CD4-positive, alpha-beta T cell treated with Interleukin-10 for 1 hour (primary cell): ENCODE measurements around the gene DENND5A.

Experiments
- DNase-seq: peaks from one replicate; pipeline ENCODE4 v3.0.0-alpha.2; 2020

Gene DENND5A

DNA sequence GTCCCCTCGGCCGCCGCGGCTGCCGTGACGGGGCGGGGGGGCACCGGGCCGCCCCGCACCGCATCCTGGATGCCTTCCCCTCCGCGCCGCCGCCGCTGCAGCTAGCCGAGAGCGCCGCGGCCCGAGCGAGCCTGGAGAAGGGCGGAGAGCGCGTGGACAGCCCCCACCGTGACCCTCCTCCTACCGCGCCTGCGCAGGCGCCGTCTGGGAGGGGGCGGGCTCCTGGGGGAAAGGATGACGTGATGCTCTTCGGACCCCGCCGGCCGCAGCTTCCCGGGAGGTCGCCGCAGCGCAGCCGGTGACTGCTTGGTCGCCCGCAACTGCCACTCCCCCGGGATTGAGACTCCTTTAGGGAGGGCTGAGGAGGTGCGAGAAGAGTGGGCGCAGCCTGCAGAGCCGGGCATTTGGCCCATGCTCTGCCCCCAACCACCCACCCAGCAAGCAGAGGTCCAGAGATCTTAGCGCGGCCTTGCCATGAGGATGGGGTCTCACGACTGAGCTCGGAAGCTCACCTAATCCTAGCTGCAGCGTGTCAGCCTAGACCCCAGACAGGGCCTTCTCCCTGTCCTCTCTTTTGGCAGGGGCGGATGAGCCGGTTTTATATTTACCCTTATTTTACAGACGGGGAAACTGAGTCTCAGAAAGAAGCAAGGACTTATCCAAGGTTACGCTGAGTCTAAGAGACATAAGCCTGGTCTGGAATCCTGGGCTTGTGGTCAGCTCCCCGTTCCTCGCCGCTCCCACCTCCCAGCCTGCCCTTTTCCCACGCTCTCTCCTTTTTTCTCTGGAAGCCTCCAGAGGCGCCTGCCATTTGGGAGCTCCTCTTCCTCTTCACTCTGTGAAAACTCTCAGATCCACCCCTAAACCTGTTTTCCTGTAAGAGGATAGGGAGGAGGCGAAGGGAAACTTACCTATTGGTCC is at the start of gene DENND5A:
Gene DENND5A (minus strand): TSS at position 140 of the 921 bp plus-strand sequence. CDS start 281 bp downstream, outside the sequence.
- peak; percentile 72 for DNase-seq

DNA sequence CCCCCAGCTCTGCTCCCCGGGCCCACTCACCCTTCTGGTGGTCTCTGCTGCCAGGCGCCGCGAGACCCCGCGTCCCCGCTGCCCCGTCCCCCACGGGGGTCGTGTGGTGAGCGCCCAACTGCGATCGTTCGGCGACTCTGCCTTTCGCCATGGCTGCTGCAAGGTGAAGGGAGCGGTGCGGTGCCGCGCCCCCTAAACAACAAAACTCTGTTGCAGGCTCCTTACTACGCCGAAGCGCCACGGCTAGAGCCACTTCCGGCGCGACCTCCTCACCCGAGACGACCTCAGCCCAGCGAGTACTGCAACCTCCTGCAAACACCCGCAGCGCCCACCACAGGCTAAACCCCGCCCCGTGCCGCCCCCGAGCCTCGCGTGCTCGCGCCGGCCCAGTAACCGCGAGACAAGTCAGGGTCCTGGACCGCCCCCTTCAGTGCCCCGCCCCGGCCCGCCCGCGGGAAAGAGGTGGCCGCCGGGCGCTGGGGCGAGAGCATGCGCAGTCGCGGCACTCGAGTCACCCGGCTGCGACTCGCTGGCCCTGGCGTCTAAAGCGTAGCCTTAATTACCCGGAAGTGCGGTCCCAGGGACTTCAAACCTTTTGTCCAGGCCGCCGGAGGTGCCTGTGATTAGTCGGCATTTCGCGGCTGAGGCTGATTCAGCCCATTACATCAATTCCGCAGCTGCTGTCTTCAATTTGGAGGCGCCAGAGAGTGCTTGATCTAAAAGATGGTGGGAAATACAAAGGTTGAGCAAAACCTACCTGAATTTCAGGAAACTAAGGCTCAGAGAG is 49.3 kb upstream of the DENND5A start, which contains the start of gene TMEM41B:
Gene TMEM41B (minus strand): TSS at position 303 of the 787 bp plus-strand sequence. CDS start 152 bp downstream, at position 151.
- DNase-seq, result peak; percentile 99

DNA sequence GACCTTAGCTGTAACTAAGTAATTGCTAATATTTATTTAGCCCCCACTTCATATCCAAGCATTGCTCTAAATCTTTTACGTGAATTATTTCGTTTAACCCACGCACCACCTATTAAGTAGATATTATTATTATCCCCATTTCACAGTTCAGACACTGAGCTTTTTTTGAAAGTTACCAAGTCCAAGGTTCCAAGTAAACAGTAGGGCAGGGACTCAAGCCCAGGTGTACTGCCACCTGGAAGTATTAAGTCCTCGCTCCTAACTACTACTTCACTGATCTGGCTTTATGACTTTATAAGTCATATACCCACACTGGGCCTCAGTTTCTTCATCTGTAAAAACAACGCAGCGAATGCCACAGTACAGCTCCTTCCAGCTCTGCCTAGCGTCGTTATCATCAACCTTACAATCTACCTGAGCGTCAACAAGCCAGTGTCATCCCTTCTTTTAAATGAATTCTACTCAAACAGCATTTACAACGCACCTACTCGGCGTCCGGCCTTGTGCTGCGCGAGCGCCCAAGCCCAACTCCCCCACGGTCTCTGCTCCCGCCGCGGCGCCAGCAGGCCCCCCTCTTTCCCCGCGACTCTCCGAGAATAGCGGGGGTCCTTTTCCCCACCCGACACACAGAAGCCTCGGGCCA is 48.6 kb upstream of the DENND5A start:
- DNase-seq, result peak; percentile 24

DNA sequence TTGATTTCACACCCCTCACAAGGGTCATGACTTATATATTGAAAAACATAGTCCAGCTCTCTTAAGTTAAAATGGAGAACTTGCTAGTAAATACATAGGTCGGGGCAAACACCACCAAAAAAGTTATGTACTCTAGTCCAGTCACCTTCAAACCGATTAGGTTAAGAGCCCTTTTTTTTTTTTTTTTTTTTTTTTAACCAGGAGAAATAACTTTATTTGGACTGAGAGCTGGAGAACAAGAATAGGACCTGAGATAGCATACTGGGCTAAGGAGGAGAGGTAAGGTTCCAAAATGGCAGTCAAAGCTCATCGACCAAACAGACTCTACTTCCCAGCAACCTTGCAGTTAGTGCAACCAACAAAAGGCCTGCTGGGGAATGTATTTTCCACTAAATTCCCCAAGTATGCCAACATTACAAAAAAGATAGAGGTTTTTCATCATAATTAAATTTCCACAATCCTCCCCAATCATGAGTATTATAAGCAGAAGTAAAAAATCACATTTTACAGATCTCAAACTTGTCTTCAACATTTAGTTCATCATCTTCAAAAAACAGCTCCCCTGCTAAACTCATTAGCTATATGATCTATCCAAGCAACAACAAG is 45.4 kb upstream of the DENND5A start:
- DNase-seq, result no peak

DNA sequence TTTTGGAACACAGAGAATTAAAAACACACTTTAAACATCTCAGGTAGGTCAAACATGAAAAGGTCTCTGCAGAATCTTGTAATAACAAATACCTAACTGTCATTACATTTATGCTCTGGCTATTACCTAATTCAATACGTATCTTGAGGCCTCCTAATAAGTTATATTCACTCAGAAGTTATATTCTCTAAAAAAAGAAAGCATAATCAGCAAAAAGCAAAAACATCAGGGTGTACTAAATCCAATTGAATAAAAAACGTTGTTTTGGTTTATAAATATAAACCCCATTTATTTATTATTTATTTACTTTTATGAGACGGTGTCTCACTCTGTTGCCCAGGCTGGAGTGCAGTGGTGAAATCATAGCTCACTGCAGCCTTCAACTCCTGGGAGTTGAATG is 39.0 kb upstream of the DENND5A start:
- DNase-seq, result no peak

DNA sequence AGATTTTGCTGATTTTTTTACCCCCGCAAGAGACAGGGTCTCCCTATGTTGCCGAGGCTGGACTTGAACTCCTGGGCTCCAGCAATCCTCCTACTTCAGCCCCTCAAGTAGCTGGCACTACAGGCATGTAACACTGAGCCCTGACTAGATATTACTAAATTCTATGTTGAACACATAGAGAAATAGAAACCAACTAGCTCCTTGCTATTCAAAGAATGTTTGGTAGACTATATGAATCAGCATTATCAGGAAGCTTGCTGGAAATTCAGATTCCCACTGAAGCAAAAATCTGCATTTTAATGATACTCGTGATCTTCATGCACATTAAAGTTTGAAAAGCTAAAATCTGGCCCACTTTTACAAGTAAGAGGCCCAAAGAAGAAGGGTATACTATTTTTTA is 37.3 kb upstream of the DENND5A start:
- no peak for DNase-seq

DNA sequence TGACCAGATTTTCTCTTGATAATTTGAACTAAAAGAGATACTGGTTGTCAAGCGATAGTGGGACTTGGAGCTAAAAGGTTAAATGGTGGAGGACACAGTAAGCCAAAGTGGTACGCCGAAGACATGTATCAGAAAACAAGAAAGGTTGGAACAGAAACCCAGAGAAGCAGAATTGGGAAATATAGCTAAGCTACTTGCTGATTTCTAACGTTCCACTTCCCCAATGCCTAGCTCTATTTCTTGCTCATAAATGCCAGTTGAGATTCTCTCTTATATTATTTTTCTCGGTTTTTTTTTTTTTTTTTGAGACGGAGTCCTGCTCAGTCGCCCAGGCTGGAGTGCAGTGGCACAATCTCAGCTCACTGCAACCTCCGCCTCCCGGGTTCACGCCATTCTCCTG is 36.6 kb upstream of the DENND5A start:
- no peak for DNase-seq

DNA sequence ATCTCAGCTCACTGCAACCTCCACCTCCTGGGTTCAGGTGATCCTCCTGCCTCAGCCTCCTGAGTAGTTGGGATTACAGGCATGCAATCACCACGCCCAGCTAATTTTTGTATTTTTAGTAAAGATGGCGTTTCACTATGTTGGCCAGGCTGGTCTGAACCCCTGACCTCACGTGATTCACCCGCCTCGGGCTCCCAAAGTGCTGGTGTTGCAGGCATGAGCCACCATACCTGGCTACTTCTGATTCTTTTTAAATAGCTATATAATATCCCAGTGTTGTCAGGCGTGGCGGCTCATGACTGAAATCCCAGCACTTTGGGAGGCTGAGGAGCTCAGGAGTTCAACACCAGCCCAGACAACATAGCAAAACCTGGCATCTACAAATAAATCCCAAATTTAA is 28.5 kb upstream of the DENND5A start:
- DNase-seq, result no peak

DNA sequence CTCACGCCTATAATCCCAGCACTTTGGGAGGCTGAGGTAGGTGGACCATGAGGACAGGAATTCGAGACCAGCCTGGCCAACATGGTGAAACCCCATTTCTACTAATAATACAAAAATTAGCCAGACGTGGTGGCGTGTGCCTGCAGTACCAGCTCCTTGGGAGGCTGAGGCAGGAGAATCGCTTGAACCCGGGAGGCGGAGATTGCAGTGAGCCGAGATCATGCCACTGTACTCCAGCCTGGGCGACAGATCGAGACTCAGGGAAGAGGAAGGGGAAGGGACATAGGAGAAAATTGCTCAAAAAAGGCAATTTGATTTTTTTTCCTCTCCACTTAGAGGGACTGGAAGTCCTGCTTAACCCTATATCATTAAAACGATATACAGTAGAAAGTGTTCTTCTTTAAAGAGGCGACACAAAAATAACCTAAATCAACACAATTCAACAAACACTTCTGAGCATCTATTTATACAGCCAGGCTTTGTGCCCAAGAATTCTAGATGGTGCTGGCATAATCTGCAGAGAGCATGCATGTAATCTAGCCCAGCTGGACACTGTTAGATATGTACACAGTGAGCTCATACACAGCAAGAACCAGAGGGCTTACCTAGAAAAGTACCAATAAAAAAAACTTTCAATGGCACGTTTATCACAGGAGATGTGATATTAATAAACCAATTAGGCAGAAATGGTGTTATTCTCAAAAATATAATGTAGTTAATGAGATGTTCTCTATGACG is 20.9 kb upstream of the DENND5A start:
- DNase-seq, result no peak

DNA sequence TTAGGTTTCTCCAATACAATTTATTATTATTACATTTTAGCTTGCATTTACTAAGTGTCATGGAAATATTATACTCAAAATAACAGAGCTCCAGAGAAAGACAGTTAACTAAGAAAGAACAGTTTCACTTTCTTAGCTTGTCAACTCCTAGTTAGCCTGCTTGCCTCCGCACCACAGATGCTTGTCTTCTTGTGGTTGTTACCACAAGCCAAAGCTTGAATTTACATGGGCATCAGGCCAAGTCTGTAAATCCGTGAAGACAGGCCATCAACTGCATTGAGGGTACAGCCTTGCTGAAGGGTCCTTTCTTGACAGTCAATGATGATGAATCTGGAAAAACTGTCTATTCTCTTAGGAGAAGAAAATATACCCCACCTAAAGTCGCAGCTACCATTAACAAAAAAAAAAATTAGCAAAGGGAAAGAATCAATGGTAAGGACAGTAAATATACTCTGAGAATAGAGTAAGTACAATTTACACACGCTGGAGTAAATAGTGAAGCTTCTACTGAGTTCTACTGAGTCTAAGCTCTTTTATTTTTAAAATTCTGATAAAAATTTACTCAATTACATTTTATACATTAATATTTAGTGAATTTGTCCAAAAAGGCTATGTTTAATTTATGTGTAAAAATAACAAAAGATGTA is 15.6 kb upstream of the DENND5A start:
- peak; percentile 69 for DNase-seq

DNA sequence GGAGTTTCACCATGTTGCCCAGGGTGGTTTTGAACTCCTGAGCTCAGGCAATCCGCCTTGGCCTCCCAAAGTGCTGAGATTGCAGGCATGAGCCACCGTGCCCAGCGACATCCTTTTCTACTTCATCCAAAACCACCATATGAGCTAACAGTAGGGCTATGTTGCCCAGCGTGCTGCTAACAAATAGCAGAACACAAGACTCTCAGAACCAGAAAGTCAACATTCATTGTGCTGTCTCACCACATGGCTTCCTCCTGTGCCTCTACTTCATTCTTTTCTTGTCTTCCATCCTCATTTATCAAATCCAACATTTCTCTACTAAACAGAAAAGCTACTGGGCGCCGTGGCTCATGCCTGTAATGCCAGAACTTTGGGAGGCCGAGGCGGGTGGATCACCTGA is 12.0 kb upstream of the DENND5A start:
- no peak for DNase-seq

DNA sequence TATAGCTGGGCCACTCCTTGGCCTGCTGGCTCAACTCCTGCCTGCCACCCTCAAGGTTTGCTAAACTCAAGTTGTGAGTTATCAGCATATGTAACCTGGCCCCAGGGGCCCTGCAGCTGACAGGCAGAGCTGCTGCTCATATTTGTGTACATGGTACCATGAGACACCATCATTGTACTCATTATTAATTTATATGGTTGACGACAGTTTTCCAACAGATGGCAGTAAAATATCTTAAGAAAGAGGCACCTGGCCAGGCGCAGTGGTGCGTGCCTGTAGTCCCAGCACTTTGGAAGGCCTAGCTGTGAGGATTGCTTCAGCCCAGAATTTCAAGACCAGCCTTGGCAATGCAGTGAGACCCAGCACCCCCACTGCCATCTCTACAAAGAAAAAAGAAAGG is 11.4 kb upstream of the DENND5A start:
- no peak for DNase-seq

DNA sequence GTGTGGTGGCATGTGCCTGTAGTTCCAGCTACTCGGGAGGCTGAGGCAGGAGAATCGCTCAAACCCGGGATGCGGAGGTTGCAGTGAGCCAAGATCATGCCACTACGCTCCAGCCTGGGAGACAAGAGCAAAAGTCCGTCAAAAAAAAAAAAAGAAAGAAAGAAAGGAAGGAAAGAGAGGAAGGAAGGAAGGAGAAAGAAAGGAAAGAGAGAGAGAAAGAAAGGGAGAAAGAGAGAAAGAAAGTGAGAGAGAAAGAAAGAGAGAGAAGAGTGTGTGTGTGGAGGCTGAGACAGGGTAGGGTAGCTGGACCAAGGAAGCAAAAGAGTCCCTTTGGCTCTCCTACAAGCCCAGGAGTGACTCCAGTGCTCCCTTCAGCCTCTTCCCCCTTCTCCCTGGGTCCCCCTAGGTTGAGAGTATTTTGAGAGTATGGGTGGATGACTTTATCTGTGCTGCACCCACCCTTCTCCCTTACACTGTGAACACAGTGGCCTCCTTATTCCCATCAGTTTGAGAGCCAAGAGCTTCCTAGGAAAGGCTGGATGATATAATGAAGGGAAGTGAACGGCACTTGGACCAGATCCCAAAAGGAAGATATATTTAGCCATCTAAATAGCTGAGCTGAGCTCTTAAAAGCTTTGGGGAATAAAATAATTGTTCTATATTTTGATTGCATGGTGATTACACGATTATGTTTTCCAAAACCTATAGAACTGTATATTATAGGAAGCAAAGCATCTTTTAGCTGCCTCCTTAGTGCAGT is 9.5 kb upstream of the DENND5A start:
- no peak for DNase-seq

DNA sequence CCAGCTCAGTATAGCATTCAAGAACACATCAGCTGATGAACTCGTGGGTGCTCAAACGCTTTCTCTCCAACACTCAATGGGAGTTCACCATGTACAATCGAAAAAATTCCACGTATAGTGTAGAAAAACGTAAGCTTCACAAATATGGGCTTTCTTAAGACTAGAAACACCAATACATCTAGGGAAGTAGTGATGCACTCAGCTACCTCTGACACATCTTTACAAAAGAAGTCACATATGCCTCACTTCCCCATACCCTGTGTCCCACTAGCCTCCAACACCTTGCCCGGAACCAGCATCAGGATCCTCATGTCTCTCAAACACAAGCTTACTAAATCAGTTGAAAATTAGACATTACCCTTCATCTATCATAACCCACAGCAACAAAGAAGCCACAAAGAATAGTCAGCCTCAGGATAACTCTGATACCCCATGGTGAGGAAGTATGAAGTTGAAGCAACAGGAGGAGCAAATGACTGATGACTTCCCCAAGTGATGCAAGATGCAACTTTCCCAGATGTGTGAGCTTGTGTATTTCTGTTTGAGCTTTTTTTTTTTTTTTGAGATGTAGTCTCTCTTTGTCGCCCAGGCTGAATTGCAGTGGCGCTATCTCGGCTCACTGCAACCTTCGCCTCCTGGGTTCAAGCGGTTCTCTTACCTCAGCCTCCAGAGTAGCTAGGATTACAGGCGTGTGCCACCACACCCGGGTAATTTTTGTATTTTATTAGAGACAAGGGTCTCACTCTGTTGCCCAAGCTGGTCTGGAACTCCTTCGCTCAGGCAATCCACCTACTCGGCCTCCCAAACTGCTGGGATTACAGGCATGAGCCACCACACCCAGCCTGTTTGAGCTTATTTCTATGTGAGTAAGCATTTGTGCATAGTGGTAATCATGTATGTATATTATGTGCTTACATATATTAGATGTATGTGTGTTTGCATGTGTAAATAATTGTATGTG is 8.5 kb upstream of the DENND5A start:
- DNase-seq, result peak; percentile 15

DNA sequence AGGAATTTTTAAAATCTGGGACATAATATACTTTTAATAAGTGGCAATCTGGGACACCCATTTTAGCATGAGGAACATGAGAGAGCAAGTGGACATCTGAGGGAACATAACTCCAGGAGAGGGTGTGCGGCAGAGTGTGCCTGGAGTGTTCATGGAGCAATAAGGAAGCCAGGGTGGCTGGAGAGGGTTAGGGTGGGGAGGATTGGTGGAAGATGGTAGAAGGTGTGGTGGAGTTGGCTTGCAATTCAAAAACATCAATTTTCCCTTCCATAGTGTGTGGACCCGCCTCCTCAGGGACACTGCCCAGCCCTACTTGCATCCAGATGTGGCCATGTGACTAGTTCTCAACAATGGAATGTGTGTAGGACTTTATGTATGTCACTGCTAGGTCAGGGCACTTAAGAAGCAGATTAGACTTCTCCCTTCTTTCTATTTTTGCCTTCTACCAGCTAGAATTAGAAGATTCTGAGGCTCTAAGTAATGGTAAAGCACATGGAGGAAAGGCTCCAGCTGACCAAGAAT is 4.4 kb upstream of the DENND5A start:
- DNase-seq, result no peak

DNA sequence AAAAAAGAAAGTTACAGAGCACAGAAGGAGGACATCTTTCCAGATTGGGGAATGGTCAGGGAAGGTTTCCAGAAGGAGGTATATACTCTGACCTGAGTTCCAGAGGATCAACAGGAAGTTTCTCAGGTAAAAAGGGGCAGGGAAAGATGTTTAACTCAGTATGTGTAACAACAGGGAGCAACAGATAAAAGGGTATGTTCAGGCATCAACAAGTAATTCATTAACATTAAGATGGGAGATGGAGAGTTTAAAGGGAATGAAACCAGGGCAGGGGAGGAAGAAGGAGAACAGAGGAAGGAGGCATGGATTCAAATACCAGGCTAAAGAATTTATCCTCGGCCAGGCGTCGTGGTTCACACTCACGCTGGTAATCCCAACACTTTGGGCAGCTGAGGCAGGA is 2.5 kb upstream of the DENND5A start:
- DNase-seq, result no peak

DNA sequence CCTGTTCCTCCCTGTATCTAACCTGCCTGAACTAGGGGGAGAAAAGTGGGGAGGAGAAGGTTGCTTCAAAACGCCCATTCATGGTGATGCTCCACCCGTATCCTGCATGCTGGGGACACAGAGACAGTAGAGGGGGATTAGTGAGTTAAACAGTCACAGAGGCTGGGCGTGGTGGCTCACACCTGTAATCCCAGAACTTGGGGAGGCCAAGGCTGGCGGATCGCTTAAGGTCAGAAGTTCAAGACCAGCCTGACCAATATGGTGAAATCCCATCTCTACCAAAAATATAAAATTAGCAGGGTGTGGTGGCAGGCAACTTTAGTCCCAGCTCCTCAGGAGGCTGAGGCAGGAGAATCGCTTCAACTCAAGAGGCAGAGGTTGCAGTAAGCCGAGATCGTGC is 1.8 kb upstream of the DENND5A start:
- no peak for DNase-seq

DNA sequence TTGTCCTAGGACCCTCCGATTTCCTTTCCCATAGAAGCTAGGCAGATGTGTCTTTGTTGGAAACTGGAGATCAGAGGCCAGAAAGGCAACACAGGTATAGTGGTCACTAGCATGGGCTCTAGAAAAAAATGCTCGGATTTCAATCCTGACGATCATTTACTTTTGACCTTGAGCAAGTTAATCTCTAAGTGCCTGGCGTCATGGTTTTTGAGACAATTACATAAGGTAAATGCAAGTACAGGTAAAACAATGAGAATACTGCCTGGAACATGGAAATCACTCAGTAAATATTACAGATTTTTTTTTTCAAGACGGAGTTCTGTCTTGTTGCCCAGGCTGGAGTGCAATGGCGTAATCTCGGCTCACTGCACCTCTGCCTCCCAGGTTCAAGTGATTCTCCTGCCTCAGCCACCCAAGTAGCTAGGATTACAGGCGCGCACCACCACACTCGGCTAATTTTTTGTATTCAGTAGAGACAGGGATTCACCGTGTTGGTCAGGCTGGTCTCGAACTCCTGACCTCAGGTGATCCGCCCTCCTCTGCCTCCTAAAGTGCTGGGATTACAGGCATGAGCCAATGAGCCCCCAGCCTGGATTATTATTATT is 1.1 kb upstream of the DENND5A start:
- no peak for DNase-seq
